B cell (primary cell): ENCODE measurements around the gene TRIM74. TPM values are rescaled to one million over a fixed set of nuclear protein-coding genes. Genes with fewer than 3 reads are reported as not detected.
"Not testable (repeated sequence)": the region's sequence is repeated elsewhere in the genome, so short reads cannot be mapped to it uniquely, and the experiment has no call there.

Experiments used
- ATAC-seq: fragments of 200-7000 bp; cut with Tn5 transposase; one replicate; pipeline ENCODE4 v1.10.0; 2021; ENCODE audit warnings: low read depth, mild to moderate bottlenecking, moderate number of reproducible peaks, moderate library complexity
- CTCF ChIA-PET: fragments of 350-600 bp; sonication (Branson Sonifier 250); formaldehyde crosslinking; loops from one replicate; lab custom pipeline; 2021; ENCODE audit warnings: antibody characterized with exemption, inconsistent platforms; lab: Charles Lee
- POLR2A ChIA-PET: fragments of 350-600 bp; sonication (Branson Sonifier 250); formaldehyde crosslinking; loops from one replicate; lab custom pipeline; 2021; ENCODE audit warnings: antibody characterized with exemption; lab: Charles Lee
- DNase-seq: peaks from one replicate; pipeline ENCODE4 v3.0.0; 2013
- H2AFZ ChIP-seq: 2 replicates; pipeline ENCODE4 v1.6.1; 2012; ENCODE audit warnings: mild to moderate bottlenecking, low read depth, low read length; ENCODE audit not compliant: insufficient read depth, poor library complexity, severe bottlenecking
- H3K27ac ChIP-seq, 2 donors: 1 replicate in 1 of 2; 2 replicates in 1 of 2; pipeline ENCODE4 v1.5.1; 2012 to 2013; ENCODE audit warnings: low read length in 2 of 2, mild to moderate bottlenecking in 2 of 2, moderate library complexity in 1 of 2
- H3K27me3 ChIP-seq, 4 experiments: fragments of 200-600 bp in 1 of 4; sonication (generic) in 1 of 4; replicated peaks in 1 of 4; 1 replicate in 2 of 4; 2 replicates in 2 of 4; pipeline versions ENCODE4 v1.6.1 to v1.7.0; 2013 to 2016; ENCODE audit warnings: low read length in 3 of 4, mild to moderate bottlenecking in 2 of 4, mixed read lengths in 1 of 4, moderate library complexity in 1 of 4; ENCODE audit not compliant: insufficient read depth in 4 of 4, control insufficient read depth in 3 of 4; ENCODE audit errors: control extremely low read depth in 1 of 4
- H3K36me3 ChIP-seq, 2 experiments: replicated peaks in 1 of 2; 1 replicate in 1 of 2; 2 replicates in 1 of 2; pipeline versions ENCODE4 v1.6.1 to v1.7.1; 2013; ENCODE audit warnings: low read length in 1 of 2; ENCODE audit not compliant: insufficient read depth in 2 of 2, control insufficient read depth in 1 of 2; ENCODE audit errors: control extremely low read depth in 1 of 2, extremely low read depth in 1 of 2
- H3K4me1 ChIP-seq, 2 donors: fragments of 200-600 bp in 1 of 2; sonication (generic) in 1 of 2; 1 replicate in 1 of 2; 2 replicates in 1 of 2; pipeline versions ENCODE4 v1.5.1 to v1.6.1; 2013 to 2017; ENCODE audit warnings: low read length in 2 of 2; ENCODE audit not compliant: control insufficient read depth in 2 of 2, insufficient read depth in 2 of 2
- H3K4me2 ChIP-seq: replicated peaks from 2 replicates; pipeline ENCODE3; 2012; ENCODE audit warnings: mild to moderate bottlenecking, low read depth, low read length; ENCODE audit not compliant: poor library complexity, severe bottlenecking
- H3K4me3 ChIP-seq, 5 experiments: fragments of 200-600 bp in 1 of 5; sonication (generic) in 1 of 5; 1 replicate in 3 of 5; 2 replicates in 2 of 5; pipeline versions ENCODE4 v1.5.1 to v1.7.0; 2011 to 2016; ENCODE audit warnings: low read length in 4 of 5, mild to moderate bottlenecking in 4 of 5, low read depth in 2 of 5, control low read depth in 1 of 5, moderate library complexity in 1 of 5; ENCODE audit not compliant: insufficient read depth in 1 of 5; ENCODE audit errors: control extremely low read depth in 1 of 5, extremely low read depth in 1 of 5
- H3K79me2 ChIP-seq: fragments of 200-600 bp; sonication (generic); one replicate; pipeline ENCODE4 v1.6.0; 2016; ENCODE audit warnings: low read length; ENCODE audit not compliant: control insufficient read depth, insufficient read depth
- H3K9ac ChIP-seq: fragments of 200-600 bp; sonication (generic); 2 replicates; pipeline ENCODE4 v1.6.1; 2017; ENCODE audit warnings: mild to moderate bottlenecking, low read length, moderate library complexity
- H3K9me3 ChIP-seq, 3 donors: one replicate each; pipeline versions ENCODE4 v1.6.1 to v1.7.1; 2013; ENCODE audit warnings: low read length in 2 of 3; ENCODE audit not compliant: control insufficient read depth in 2 of 3, insufficient read depth in 1 of 3; ENCODE audit errors: control extremely low read depth in 1 of 3
- H4K20me1 ChIP-seq: 2 replicates; pipeline ENCODE4 v1.6.0; 2012; ENCODE audit warnings: mild to moderate bottlenecking, low read length; ENCODE audit not compliant: insufficient read depth, control insufficient read depth, poor library complexity, severe bottlenecking
- H3K27ac Mint-ChIP-seq: one replicate; pipeline ENCODE4 v1.8.0; 2021; ENCODE audit warnings: mixed read lengths
- H3K27me3 Mint-ChIP-seq: one replicate; pipeline ENCODE4 v1.8.0; 2021; ENCODE audit warnings: mixed read lengths
- H3K4me1 Mint-ChIP-seq: one replicate; pipeline ENCODE4 v1.8.0; 2021; ENCODE audit warnings: mixed read lengths
- H3K4me3 Mint-ChIP-seq: one replicate; pipeline ENCODE4 v1.8.0; 2021; ENCODE audit warnings: mixed read lengths
- H3K9me3 Mint-ChIP-seq: one replicate; pipeline ENCODE4 v1.8.0; 2022; ENCODE audit warnings: mixed read lengths; ENCODE audit not compliant: insufficient read depth
- WGBS: methylation state at CpG from one replicate; pipeline ENCODE4 v1.1.5; 2013; ENCODE audit warnings: missing lambda C conversion rate; ENCODE audit not compliant: insufficient coverage; 5-methylcytosine and 5-hydroxymethylcytosine counted together
- intact Hi-C: fragments of 100-400 bp; cut with micrococcal nuclease; formaldehyde crosslinking; loops from one replicate; pipeline ENCODE4 v1.10.0; 2022
- polyA plus RNA-seq: library from polyadenylated mRNA; depleted of rRNA; stranded (reverse); fragments of >200 nt; gene quantifications from 2 replicates; pipeline ENCODE4 v1.2.3, GENCODE V29; 2012
- total RNA-seq, 2 donors: library from RNA; stranded (reverse); fragments of 120-200 nt in 1 of 2; gene quantifications; 1 replicate in 1 of 2; 2 replicates in 1 of 2; pipeline versions ENCODE4 v1.2.3 to v1.2.4, GENCODE V29; 2013 to 2022

TRIM74 gene
- total and polyA plus RNA-seq, 2 donors (not counting 1 experiment from before 2014, with no cell fraction given): 0.97 to 1.2 TPM

GRCh38 chr7:72960029-72960428 is 9.2 kb downstream of the TRIM74 start:
- H3K9me3 Mint-ChIP-seq, ATAC-seq, CTCF ChIA-PET, H3K79me2 ChIP-seq, H3K4me1 ChIP-seq, H3K36me3 ChIP-seq, H3K27ac ChIP-seq, POLR2A ChIA-PET, intact Hi-C loops, H2AFZ ChIP-seq, H3K4me2 ChIP-seq, DNase-seq, H3K4me1 Mint-ChIP-seq, H3K4me3 Mint-ChIP-seq, H3K4me3 ChIP-seq, H3K9me3 ChIP-seq, H3K27ac Mint-ChIP-seq, H4K20me1 ChIP-seq, H3K9ac ChIP-seq, H3K27me3 ChIP-seq, H3K27me3 Mint-ChIP-seq: not testable (repeated sequence)
- no CpG with 5 or more reads among the region's 18 CpGs for WGBS

DNA sequence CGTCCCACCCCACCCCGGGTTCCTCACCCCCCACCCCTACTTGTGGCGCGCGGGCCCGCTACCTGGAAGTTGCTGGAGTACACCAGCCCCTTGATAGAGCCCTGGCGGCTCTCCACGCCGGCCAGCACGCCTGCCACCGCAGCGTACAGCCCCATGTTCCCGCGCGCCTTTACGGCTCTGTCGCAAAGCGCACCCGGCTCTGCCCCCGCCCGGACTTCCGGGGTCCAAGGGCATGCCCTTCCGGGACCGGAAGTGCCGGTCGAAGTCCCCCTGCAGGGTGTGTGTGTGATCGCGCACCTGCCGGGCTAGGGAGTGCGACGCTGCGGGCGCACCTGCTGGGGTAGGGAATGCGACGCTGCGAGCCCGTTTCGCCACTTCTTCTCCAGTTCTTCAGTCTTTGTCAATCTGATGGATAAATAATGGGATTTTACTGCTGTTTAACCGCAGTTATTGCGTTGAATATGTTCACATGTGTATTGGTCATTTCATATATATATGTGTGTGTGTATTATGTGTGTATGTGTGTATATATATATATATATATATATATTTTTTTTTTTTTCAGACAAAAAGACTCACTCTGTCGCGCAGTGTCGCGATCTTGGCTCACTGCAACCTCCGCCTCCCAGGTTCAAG is 14.6 kb downstream of the TRIM74 start:
- DNase-seq: not testable (repeated sequence)

GRCh38 chr7:72953901-72954562 is 15.2 kb downstream of the TRIM74 start:
- H3K27me3 ChIP-seq, H3K9me3 ChIP-seq, H3K4me1 ChIP-seq, H3K4me1 Mint-ChIP-seq, CTCF ChIA-PET, H2AFZ ChIP-seq, H3K27me3 Mint-ChIP-seq, H4K20me1 ChIP-seq, intact Hi-C loops, H3K27ac ChIP-seq, H3K4me3 Mint-ChIP-seq, H3K9ac ChIP-seq, POLR2A ChIA-PET, DNase-seq, H3K36me3 ChIP-seq, H3K79me2 ChIP-seq, H3K27ac Mint-ChIP-seq, H3K4me2 ChIP-seq, H3K9me3 Mint-ChIP-seq: not testable (repeated sequence)
- H3K4me3 ChIP-seq: peak overlapping the region in 2 of 5 experiments; percentile 11 to 23
- peak; percentile 55 for ATAC-seq
- WGBS: no CpG with 5 or more reads among the region's 43 CpGs

More for the DNA sequence above, 14.6 kb downstream of the TRIM74 start:
- H3K4me1 Mint-ChIP-seq, H3K36me3 ChIP-seq, H3K79me2 ChIP-seq, H3K27ac Mint-ChIP-seq, H2AFZ ChIP-seq, H4K20me1 ChIP-seq, H3K9me3 ChIP-seq, H3K27me3 ChIP-seq, H3K4me2 ChIP-seq, H3K27ac ChIP-seq, intact Hi-C loops, H3K27me3 Mint-ChIP-seq, H3K4me1 ChIP-seq, H3K9ac ChIP-seq, H3K9me3 Mint-ChIP-seq, CTCF ChIA-PET, POLR2A ChIA-PET: not testable (repeated sequence)
- no CpG with 5 or more reads among the region's 45 CpGs for WGBS
- peak; percentile 95 for ATAC-seq
- peak overlapping the region in 3 of 5 experiments; percentile 11 to 29 (median 15) for H3K4me3 ChIP-seq
- peak overlapping the region; percentile 81 for H3K4me3 Mint-ChIP-seq

- ATAC-seq, H3K4me1 ChIP-seq, H3K9me3 ChIP-seq, DNase-seq, H3K27me3 Mint-ChIP-seq, H3K27ac ChIP-seq, CTCF ChIA-PET, H3K4me3 Mint-ChIP-seq, H3K4me2 ChIP-seq, H4K20me1 ChIP-seq, H3K36me3 ChIP-seq, H3K9ac ChIP-seq, H3K27ac Mint-ChIP-seq, POLR2A ChIA-PET, H3K4me3 ChIP-seq, H3K27me3 ChIP-seq, H3K4me1 Mint-ChIP-seq, H3K9me3 Mint-ChIP-seq, H3K79me2 ChIP-seq, H2AFZ ChIP-seq, intact Hi-C loops: not testable (repeated sequence)
- WGBS: no CpG with 5 or more reads among the region's 6 CpGs
Observed at GRCh38 chr7:72950432-72950831, 18.8 kb downstream of the TRIM74 start.
